Tongue (tissue), 3 donors: ENCODE measurements around the gene ZFX. TPM values are rescaled to one million over a fixed set of nuclear protein-coding genes. Genes with fewer than 3 reads are reported as not detected.
A peak's percentile ranks its signal among the peaks of the same experiment; 100 is the strongest.

Experiments used
- DNase-seq: peaks from one replicate; pipeline ENCODE4 v3.0.0-alpha.2; 2015
- small RNA-seq: library from RNA; depleted of rRNA; stranded (forward); fragments of <200 nt; gene quantifications from one replicate; pipeline ENCODE3, GENCODE V24; 2014; ENCODE audit warnings: low replicate concordance
- total RNA-seq: library from RNA; depleted of rRNA; stranded (reverse); fragments of >200 nt; gene quantifications from one replicate; pipeline ENCODE4 v1.2.3, GENCODE V29; 2014

The ZFX gene
- total RNA-seq, 1 donor from 2014 or later = 158 TPM

DNA sequence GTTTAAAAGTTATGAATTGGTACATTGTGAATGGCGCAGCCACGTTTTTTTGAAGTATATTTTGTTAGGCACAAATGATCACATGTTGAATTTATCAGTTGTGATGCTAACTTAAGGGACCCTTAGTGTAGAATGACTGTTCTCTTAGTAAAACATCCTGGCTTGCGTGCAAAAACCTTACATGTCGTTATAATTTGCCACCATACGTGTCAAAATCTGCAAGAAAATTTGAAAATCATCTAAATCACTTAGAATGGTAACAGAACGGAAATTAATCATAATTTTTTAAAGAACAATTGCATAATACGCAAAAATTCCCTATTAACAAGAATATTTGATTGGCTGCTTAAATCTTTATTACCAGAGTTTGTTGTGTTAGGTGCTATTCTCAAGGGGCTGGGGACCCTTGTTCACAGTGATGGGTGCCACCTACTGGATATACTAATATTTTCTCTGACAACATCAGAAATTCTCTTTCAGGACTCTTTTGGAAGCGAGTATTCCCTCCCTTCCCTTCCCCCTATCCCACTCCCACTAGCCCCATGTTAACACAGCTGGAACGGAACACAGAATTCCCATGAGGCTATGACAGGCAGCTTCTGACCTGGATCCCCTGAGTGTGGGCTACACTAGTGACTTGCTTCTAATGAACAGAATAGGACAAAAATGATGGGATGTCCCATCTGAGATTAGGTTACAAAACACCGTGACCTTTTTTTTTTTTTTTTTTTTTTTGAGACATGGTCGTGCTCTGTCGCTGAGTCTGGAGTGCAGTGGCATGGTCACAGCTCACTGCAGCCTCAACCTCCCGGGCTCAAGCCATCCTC lies 92.5 kb downstream of the ZFX start:
- peak; percentile 44 for DNase-seq

DNA sequence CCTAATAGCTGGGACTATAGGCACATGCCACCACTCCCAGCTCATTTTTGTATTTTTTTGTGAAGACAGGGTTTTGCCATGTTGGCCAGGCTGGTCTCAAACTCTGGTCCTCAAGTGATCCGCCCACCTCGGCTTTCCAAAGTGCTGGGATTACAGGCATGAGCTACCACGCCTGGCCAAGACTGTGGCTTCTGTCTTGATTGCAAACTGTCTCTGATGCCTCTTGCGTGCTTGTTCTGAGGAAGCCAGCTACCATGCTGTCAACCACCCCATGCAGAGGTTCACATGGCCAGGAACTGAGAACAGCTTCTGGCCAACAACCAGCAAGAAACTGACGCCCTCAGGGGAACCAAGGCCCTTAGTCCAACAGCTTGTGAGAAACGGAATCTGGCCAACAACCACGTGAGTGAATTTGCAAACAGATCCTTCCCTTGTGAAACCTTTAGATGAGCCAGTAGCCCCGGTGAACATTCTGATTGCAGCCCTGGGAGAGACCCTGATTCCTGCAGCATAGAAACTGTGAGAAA lies 93.2 kb downstream of the ZFX start:
- DNase-seq = peak; percentile 72

DNA sequence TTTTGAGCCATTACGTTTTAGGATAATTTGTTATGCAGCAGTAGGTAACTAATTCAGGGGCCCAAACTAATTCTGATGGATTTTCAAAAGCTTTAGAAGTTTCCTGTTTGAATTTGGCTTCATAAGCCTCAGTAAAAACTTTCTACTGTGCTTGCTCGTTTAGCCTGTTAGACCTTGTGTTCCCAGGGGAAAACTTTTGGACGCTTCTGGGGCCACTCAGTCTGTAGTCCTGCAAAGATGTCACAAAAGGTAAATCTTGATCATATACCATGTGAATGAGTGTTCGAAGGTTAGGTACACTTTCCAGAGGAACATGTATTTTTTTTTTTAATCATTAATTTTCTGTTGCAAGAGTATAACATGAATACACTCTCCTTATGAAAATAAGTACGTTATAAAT lies 93.7 kb downstream of the ZFX start:
- no peak for DNase-seq

DNA sequence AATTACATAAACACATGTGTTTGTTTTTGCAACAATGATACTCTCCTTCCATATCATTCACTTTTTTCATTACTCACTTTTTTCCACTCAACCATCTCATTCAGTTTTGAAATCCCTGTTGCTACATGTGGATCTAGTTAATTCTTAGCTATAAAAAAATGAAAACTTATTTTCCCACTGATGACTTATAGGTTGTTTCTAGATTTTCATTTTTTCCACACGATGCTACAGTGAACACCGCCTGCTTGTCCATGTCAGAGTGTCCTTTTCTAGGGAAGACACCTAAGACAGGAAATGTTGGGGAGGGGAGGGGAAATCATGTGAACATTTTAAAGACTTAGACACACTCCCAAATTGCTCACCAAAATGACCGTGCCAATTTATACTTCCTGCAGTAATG lies 94.2 kb downstream of the ZFX start:
- DNase-seq = peak; percentile 46

DNA sequence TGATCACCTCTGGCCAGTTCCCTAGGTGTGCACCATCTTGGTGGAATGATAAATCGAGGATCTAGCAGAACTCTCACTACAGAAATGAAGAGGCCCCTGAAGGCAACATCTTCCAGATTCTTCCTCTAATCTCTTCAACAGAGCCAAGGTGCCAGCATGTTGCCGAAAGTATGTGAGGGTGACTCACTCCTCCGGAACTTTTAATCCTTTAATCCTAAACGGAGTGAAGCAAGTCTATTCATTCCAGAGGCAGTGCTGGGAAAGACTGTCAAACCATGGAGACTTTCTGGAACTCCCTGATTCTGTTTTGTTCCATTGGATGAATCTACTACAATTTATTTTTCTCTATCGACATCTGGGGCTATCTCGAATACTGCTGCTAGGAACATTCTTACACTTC lies 95.7 kb downstream of the ZFX start:
- peak; percentile 24 for DNase-seq

DNA sequence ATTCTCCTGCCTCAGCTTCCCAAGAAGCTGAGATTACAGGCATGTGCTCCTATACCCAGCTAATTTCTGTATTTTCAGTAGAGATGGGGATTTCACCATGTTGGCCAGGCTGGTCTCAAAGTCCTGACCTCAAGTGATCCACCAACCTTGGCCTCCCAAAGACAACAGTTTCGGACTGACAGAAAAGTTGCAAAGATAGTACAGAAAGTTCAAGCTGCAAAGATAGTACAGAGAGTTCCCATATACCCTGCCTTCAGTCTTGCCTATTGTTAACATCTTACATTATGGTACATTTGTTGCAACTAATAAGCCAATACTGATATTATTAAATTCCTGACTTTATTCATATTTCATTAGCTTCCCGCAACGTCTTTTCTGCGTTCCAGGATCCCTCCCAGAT lies 98.5 kb downstream of the ZFX start:
- no peak for DNase-seq

DNA sequence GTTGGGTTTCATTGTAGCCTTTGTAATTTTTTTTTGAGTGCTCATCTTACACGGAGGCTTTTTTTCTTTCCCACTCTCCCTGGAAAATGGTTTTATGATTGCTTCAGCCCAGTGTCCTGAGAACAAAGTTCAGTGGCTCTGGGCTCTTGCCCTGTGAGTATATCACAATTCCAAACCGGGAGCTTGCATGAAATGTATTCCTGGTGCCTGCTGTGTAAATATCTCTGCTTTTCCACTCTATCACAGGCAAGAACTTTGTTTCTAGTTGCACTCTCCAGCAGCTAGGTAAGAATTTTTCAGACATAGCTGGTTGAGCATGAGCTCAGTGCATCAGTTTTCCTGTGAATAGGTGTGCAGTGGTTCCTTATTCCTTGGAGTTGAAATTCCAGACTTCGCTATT lies 103.5 kb downstream of the ZFX start:
- DNase-seq = no peak

DNA sequence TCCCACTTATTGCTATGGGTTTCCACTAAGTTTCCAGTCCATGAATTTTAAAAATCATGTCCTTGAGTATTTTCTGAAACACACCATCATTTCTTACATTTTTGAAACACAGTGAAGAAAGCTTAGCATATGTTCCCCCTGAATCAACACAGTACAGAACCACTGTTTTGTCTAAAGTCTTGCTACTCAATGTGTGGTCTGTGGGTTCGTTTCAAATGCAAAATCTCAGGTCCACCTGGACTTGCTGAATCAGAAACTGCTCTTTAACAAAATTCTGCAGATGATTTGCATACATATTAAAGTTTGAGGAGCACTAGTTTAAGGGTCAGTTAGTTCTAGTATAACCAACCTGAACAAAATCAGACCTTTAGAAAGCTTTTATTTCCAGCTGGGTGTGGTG lies 103.9 kb downstream of the ZFX start:
- no peak for DNase-seq

DNA sequence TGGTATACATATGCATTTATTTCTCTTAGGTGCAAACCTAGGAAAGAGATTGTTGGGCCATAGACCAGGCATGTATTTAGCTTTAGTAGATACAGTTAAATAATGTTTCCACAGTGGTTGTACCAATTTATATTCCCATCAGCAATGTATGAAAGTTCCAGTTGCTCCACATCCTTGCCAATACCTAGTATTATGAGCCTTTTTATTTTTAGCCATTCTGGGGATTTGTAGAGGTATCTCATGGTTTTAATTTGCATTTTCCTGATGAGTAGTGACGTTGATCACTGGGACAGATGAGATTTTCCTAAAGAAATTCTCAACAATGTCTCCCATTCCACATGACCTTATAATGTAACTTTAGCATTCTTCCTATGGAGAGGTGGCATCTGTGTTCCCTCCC lies 107.5 kb downstream of the ZFX start:
- DNase-seq = no peak

DNA sequence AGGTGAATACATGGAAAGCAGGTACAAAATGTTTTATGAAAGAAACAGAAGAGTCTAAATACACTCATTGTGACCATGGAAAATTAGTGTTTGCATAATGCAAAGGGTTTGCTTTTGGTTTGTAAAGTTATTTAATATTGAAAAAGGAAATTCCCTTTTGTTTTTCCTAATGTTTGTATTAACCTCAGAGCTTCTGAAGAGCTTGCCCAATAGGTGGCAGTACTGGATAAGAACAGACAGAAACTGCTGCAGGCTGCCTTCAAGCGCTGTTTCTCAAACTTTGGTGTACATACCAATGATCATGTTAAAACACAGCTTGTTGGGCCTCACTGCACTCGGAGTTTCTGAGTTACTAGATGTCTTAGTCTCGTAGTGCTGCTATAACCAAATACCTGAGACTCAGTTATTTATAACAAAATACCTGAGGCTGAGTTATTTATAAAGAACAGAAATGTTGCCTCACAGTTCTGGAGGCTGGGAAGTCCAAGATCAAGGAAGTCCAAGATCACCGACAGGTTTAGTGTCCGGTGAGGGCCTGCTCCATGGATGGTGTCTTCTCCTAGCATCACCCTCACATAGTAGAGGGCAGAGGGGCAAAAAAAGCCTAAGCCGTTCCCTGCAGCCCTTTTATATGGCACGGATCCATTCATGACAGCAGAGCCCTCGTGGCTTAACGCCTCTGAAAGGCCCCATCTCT lies 110.2 kb downstream of the ZFX start:
- peak; percentile 76 for DNase-seq

DNA sequence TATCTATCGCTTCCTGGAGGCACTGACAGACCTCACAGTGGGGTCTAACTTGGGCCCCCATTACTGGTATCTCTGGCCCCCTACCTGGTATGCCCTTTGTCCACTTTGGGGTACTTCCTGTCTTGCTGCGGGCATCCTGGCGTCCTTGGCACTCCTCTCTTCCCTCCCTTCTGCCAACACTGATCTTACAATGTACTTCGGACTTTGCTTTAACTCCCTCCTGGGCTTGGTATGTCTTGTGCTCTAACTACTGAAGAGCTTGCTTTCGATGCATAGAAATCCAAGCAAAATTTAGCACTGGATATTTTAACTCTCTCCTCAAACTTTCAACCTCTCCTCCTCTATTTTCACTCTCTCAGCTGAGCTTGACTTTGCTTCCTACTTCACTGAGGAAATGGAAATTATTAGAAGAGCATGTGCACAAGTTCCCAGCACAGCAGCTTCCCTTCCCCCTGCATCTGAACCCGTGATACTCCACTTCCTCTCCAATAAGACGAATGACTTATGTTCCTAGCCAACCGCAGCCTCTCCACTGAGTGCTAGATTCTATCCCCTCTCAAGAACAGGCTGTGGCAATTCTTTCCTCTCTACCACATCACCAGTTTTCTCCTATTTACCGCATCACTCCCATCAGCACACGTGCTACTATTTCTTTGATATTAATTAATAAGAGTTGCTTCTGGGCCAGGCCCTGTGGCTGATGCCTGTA lies 111.5 kb downstream of the ZFX start:
- DNase-seq = peak; percentile 19

DNA sequence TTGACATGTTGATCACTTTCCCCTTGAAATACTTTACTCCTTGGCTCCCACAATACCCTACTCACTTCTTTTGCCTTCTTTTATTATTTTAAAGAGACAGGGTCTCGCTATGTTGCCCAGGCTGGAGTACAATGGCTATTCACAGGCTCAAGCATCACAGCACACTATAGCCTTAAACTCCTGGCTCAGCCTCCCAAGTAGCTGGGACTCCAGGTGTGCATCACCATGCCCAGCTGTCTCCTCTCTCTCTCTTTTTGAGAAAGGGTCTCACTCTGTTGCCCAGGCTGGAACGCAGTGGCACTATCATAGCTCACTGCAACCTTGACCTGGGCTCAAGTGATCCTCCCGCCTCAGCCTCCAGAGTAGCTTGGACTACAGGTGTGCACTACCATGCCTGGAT lies 112.8 kb downstream of the ZFX start:
- DNase-seq = no peak

DNA sequence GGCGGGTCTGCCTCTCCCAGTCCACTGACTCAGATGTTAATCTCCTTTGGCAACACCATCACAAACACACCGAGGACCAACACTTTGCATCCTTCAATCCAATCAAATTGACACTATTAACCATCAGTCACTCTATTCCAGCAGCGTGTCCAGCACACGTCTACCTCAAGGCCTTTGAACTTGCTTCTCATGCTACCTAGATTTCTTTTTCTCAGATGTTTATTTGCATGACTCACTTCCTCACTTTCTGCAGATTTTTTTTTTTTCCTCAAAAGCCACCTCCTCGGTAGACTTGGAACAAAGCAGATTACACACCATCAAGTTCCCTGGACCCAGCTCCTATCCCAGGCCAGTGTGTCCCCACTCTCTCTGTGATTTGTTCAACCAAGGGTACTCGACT lies 114.9 kb downstream of the ZFX start:
- DNase-seq = no peak

Small RNA genes lying within 50 kb of the gene (small RNA-seq; reads per million reads assigned to genes)
- not detected for gene RF00263

Other genes with a start within 250 kb of the ZFX start
- gene APOO, start 241.8 kb upstream of the ZFX start, total RNA-seq = 17.0 TPM
- not detected for gene CXorf58, start 241.7 kb upstream of the ZFX start, total RNA-seq
- gene KLHL15, start 122.5 kb upstream of the ZFX start, total RNA-seq = 26.0 TPM
- 194 TPM for gene EIF2S3, start 94.8 kb upstream of the ZFX start, total RNA-seq
- gene SUPT20HL2, start 164.3 kb downstream of the ZFX start, total RNA-seq = not detected
- not detected for gene SUPT20HL1, start 210.9 kb downstream of the ZFX start, total RNA-seq